ENCODE data around the gene ZP1. TPM values are rescaled to one million over a fixed set of nuclear protein-coding genes. Genes with fewer than 3 reads are reported as not detected.

The ZP1 gene
- total and polyA plus RNA-seq, 2 of the 13 experiments (the other 11 are each of a cell fraction or from before 2014, with no cell fraction given): 0.16 TPM; not detected in 1

DNA sequence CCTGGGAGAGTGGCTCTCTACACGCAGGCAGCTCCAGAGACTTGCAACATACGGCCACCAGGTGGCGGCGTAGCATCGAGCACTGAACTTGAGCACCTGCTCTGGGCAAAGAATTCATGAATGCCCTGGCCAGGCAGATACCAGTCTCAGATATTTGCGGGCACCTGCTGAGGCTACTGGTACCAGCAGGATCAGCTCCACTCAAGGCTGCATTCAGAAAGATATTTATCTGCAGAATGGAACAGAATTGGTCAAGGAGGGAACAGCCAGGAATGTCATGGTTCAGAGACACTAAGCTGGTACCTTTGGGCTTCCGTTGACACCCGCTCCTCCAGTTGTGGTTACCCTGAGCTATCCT is 36.2 kb upstream of the ZP1 start (continued):
- TF ChIP-seq HNF4A (CRISPR knock-in tag; IDR thresholded peaks at IDR 0.05) (no peak), BHLHE40 (IDR thresholded peaks at IDR 0.05; ENCODE audit: low read length) (0 out of 2 replicates have a peak, but pooled peaks have one; percentile 26), HNF1B (CRISPR knock-in tag; IDR thresholded peaks at IDR 0.05) (peak; percentile 37; the same call in 1 of the 2 replicates), ZNF883 (CRISPR knock-in tag; IDR thresholded peaks at IDR 0.05; ENCODE audit: not compliant biosample characterization) (peak; percentile 24), STAG1 (CRISPR knock-in tag; IDR thresholded peaks at IDR 0.05) (peak; percentile 99), ZNF792 (CRISPR knock-in tag; IDR thresholded peaks at IDR 0.05) (0 out of 2 replicates have a peak, but pooled peaks have one; percentile 31)

GRCh38 chr11:60831501-60832079 is 35.8 kb upstream of the ZP1 start:
- Histone ChIP-seq H3K27me3 (ENCODE audit: control insufficient read depth in 1 of 2, insufficient read depth in 2 of 2, low read length in 2 of 2) (peaks cover 0 to 14% of the 10 kb centered on the region in 2 experiments; a peak in 2 of 5 replicates), H3K9me3 (ENCODE audit: low read length) (no peaks in the 10 kb centered on the region), H3K4me3 (replicated peaks in 1 of 3; ENCODE audit: insufficient read depth in 1 of 3, low read depth in 2 of 3, low read length in 3 of 3) (no peak overlapping the region), H3K79me2 (ENCODE audit: insufficient read depth, low read length) (no peaks in the 10 kb centered on the region), H3K9ac (ENCODE audit: insufficient read depth, low read depth, low read length) (no peak overlapping the region), H3K4me2 (ENCODE audit: low read depth, low read length) (no peak overlapping the region), H2AFZ (ENCODE audit: low read length) (no peak overlapping the region), H3K27ac (ENCODE audit: extremely low read length, insufficient read depth, low read length) (no peak overlapping the region), H3K4me1 (ENCODE audit: insufficient read depth, low read length) (peaks cover 12% of the 10 kb centered on the region; the same call in 1 of the 2 replicates), H4K20me1 (ENCODE audit: insufficient read depth, low read length) (no peaks in the 10 kb centered on the region), H3K36me3 (replicated peaks in 1 of 2; ENCODE audit: control insufficient read depth in 1 of 2, insufficient read depth in 2 of 2, low read length in 2 of 2) (no peaks in the 10 kb centered on the region)
- in situ Hi-C loops (cut with HindIII; ENCODE audit: extremely low pct_ligation_motif_present, low pct_unique_long_range_greater_than_20kb): loop anchor here (5.0 kb wide), 1 partner anchor 61 kb away; no protein-coding TSS in a partner anchor
- 56% methylated on average over 7 of the region's 7 CpGs for WGBS (ENCODE audit: low lambda C conversion rate)
- intact Hi-C loops (cut with micrococcal nuclease; ENCODE audit: unreplicated experiment): loop anchor here (1.0 kb wide), 2 partner anchors 56 to 68 kb away; no protein-coding TSS in a partner anchor
- ChIA-PET POLR2A (interaction anchor here (2.2 kb wide), 1 partner anchor 56 kb away, joined by 13 read pairs; no protein-coding TSS in a partner anchor), CTCF (ENCODE audit: low intra/inter-chr PET ratio, low total read pairs) (interaction anchor here (2.4 to 5.3 kb wide), 2 partner anchors 56 to 68 kb away, joined by 20 to 81 read pairs; no protein-coding TSS in a partner anchor)
- FAIRE-seq: no peak
- no peak for ATAC-seq
- no peak for DNase-seq (ENCODE audit: low spot score)
- no TSS peak for BruUV-seq (replicated peaks)
- TF ChIP-seq ZNF772 (CRISPR knock-in tag; IDR thresholded peaks at IDR 0.05): no peak
- TF ChIP-seq, protein P1, sequence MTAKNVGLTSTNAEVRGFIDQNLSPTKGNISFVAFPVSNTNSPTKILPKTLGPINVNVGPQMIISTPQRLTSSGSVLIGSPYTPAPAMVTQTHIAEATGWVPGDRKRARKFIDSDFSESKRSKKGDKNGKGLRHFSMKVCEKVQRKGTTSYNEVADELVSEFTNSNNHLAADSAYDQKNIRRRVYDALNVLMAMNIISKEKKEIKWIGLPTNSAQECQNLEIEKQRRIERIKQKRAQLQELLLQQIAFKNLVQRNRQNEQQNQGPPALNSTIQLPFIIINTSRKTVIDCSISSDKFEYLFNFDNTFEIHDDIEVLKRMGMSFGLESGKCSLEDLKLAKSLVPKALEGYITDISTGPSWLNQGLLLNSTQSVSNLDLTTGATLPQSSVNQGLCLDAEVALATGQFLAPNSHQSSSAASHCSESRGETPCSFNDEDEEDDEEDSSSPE (CRISPR knock-in tag; IDR thresholded peaks at IDR 0.05): no peak
- TF ChIP-seq, protein P2, sequence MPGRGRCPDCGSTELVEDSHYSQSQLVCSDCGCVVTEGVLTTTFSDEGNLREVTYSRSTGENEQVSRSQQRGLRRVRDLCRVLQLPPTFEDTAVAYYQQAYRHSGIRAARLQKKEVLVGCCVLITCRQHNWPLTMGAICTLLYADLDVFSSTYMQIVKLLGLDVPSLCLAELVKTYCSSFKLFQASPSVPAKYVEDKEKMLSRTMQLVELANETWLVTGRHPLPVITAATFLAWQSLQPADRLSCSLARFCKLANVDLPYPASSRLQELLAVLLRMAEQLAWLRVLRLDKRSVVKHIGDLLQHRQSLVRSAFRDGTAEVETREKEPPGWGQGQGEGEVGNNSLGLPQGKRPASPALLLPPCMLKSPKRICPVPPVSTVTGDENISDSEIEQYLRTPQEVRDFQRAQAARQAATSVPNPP (CRISPR knock-in tag; IDR thresholded peaks at IDR 0.05): no peak
- TF ChIP-seq ZNF598 (CRISPR knock-in tag; IDR thresholded peaks at IDR 0.05; ENCODE audit: borderline replicate concordance): no peak
- TF ChIP-seq, protein P3, sequence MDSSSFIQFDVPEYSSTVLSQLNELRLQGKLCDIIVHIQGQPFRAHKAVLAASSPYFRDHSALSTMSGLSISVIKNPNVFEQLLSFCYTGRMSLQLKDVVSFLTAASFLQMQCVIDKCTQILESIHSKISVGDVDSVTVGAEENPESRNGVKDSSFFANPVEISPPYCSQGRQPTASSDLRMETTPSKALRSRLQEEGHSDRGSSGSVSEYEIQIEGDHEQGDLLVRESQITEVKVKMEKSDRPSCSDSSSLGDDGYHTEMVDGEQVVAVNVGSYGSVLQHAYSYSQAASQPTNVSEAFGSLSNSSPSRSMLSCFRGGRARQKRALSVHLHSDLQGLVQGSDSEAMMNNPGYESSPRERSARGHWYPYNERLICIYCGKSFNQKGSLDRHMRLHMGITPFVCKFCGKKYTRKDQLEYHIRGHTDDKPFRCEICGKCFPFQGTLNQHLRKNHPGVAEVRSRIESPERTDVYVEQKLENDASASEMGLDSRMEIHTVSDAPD (CRISPR knock-in tag; IDR thresholded peaks at IDR 0.05): no peak
- no peak for TF ChIP-seq ZSCAN12 (CRISPR knock-in tag; IDR thresholded peaks at IDR 0.05)
